ENCODE data around the gene HBG2. TPM values are rescaled to one million over a fixed set of nuclear protein-coding genes. Genes with fewer than 3 reads are reported as not detected.

The HBG2 gene
- total RNA-seq, 1 experiment from 2014 or later = 8.7 TPM

GRCh38 chr11:5301846-5302245, 47.3 kb upstream of the HBG2 start, which contains the start of gene OR51B4:
Gene OR51B4 (minus strand): TSS chr11:5301946. CDS start chr11:5301946, 0 bp downstream.
- POLR2A ChIA-PET = no interaction called here
- CTCF ChIA-PET = no interaction called here
- DNase-seq (ENCODE audit: low spot score) (no peak), ATAC-seq (no peak)
- no peak for TF ChIP-seq CREM (CRISPR knock-in tag; IDR thresholded peaks at IDR 0.05)
- TF ChIP-seq KAT7 (CRISPR knock-in tag; IDR thresholded peaks at IDR 0.05; ENCODE audit: borderline replicate concordance) = no peak
- no peaks in the 10 kb centered on the region for H3K4me1 Mint-ChIP-seq
- H3K9me3 Mint-ChIP-seq = no peaks in the 10 kb centered on the region
- H3K27ac Mint-ChIP-seq = no peak within 1 kb of the TSS
- H3K36me3 Mint-ChIP-seq = no peaks in the 10 kb centered on the region
- H3K4me3 Mint-ChIP-seq = no peak within 1 kb of the TSS
- no peaks in the 10 kb centered on the region for H3K27me3 Mint-ChIP-seq (ENCODE audit: low read depth)

- no peak for DNase-seq (ENCODE audit: low spot score)
- CTCF ChIA-PET = interaction anchor here (1.5 kb wide), 1 partner anchor 9 kb away, joined by 3 read pairs; no protein-coding TSS in a partner anchor
- TF ChIP-seq, protein P1, sequence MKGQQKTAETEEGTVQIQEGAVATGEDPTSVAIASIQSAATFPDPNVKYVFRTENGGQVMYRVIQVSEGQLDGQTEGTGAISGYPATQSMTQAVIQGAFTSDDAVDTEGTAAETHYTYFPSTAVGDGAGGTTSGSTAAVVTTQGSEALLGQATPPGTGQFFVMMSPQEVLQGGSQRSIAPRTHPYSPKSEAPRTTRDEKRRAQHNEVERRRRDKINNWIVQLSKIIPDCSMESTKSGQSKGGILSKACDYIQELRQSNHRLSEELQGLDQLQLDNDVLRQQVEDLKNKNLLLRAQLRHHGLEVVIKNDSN (CRISPR knock-in tag; IDR thresholded peaks at IDR 0.05) = no peak
- TF ChIP-seq PREB (CRISPR knock-in tag; IDR thresholded peaks at IDR 0.05; ENCODE audit: borderline replicate concordance) (no peak), RORB (CRISPR knock-in tag; IDR thresholded peaks at IDR 0.05) (no peak), TCF7 (CRISPR knock-in tag; IDR thresholded peaks at IDR 0.05; ENCODE audit: low read depth) (no peak), CREM (CRISPR knock-in tag; IDR thresholded peaks at IDR 0.05) (no peak), ZNF138 (CRISPR knock-in tag; conservative IDR thresholded peaks at IDR 0.05) (no peak), NFE2L1 (CRISPR knock-in tag; IDR thresholded peaks at IDR 0.05) (no peak), RELA (CRISPR knock-in tag; IDR thresholded peaks at IDR 0.05; ENCODE audit: borderline replicate concordance) (no peak), SOX15 (CRISPR knock-in tag; IDR thresholded peaks at IDR 0.05) (no peak), GRHL2 (CRISPR knock-in tag; IDR thresholded peaks at IDR 0.05; ENCODE audit: insufficient replicate concordance, severe bottlenecking) (no peak), ARID4B (CRISPR knock-in tag; IDR thresholded peaks at IDR 0.05; ENCODE audit: borderline replicate concordance) (no peak), ATF3 (CRISPR knock-in tag; conservative IDR thresholded peaks at IDR 0.05) (no peak), NR3C1 (CRISPR knock-in tag; conservative IDR thresholded peaks at IDR 0.05; ENCODE audit: low read depth) (no peak), JUN (CRISPR knock-in tag; IDR thresholded peaks at IDR 0.05) (no peak), ATF1 (CRISPR knock-in tag; IDR thresholded peaks at IDR 0.05) (no peak)
- TF ChIP-seq, protein P2, sequence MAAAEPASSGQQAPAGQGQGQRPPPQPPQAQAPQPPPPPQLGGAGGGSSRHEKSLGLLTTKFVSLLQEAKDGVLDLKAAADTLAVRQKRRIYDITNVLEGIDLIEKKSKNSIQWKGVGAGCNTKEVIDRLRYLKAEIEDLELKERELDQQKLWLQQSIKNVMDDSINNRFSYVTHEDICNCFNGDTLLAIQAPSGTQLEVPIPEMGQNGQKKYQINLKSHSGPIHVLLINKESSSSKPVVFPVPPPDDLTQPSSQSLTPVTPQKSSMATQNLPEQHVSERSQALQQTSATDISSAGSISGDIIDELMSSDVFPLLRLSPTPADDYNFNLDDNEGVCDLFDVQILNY (CRISPR knock-in tag; IDR thresholded peaks at IDR 0.05) = no peak
- TF ChIP-seq, protein P3, sequence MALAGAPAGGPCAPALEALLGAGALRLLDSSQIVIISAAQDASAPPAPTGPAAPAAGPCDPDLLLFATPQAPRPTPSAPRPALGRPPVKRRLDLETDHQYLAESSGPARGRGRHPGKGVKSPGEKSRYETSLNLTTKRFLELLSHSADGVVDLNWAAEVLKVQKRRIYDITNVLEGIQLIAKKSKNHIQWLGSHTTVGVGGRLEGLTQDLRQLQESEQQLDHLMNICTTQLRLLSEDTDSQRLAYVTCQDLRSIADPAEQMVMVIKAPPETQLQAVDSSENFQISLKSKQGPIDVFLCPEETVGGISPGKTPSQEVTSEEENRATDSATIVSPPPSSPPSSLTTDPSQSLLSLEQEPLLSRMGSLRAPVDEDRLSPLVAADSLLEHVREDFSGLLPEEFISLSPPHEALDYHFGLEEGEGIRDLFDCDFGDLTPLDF (CRISPR knock-in tag; IDR thresholded peaks at IDR 0.05) = no peak
- TF ChIP-seq, protein P4, sequence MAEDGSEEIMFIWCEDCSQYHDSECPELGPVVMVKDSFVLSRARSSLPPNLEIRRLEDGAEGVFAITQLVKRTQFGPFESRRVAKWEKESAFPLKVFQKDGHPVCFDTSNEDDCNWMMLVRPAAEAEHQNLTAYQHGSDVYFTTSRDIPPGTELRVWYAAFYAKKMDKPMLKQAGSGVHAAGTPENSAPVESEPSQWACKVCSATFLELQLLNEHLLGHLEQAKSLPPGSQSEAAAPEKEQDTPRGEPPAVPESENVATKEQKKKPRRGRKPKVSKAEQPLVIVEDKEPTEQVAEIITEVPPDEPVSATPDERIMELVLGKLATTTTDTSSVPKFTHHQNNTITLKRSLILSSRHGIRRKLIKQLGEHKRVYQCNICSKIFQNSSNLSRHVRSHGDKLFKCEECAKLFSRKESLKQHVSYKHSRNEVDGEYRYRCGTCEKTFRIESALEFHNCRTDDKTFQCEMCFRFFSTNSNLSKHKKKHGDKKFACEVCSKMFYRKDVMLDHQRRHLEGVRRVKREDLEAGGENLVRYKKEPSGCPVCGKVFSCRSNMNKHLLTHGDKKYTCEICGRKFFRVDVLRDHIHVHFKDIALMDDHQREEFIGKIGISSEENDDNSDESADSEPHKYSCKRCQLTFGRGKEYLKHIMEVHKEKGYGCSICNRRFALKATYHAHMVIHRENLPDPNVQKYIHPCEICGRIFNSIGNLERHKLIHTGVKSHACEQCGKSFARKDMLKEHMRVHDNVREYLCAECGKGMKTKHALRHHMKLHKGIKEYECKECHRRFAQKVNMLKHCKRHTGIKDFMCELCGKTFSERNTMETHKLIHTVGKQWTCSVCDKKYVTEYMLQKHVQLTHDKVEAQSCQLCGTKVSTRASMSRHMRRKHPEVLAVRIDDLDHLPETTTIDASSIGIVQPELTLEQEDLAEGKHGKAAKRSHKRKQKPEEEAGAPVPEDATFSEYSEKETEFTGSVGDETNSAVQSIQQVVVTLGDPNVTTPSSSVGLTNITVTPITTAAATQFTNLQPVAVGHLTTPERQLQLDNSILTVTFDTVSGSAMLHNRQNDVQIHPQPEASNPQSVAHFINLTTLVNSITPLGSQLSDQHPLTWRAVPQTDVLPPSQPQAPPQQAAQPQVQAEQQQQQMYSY (CRISPR knock-in tag; IDR thresholded peaks at IDR 0.05) = no peak
Measured at GRCh38 chr11:5300251-5300650, 45.7 kb upstream of the HBG2 start.

More at GRCh38 chr11:5300251-5300650, 45.7 kb upstream of the HBG2 start:
- H3K4me1 Mint-ChIP-seq = no peaks in the 10 kb centered on the region
- no peaks in the 10 kb centered on the region for H3K27me3 Mint-ChIP-seq (ENCODE audit: low read depth)
- POLR2A ChIA-PET = no interaction called here
- H3K4me3 Mint-ChIP-seq = no peak overlapping the region
- no peak overlapping the region for H3K27ac Mint-ChIP-seq
- no peaks in the 10 kb centered on the region for H3K36me3 Mint-ChIP-seq
- ATAC-seq = no peak
- no peaks in the 10 kb centered on the region for H3K9me3 Mint-ChIP-seq
